ENCODE measurements around the gene TXLNG.
"Not testable (repeated sequence)": the region's sequence is repeated elsewhere in the genome, so short reads cannot be mapped to it uniquely, and the experiment has no call there.

The TXLNG gene

GRCh38 chrX:16839219-16839851 is 53.1 kb downstream of the TXLNG start:
- peaks cover 19% of the 10 kb centered on the region for H3K36me3 Mint-ChIP-seq (ENCODE audit: low read depth)
- DNase-seq (no peak), ATAC-seq (no peak)
- H3K4me1 Mint-ChIP-seq: peaks cover 13% of the 10 kb centered on the region
- H3K4me3 Mint-ChIP-seq: no peak overlapping the region
- no peaks in the 10 kb centered on the region for H3K9me3 Mint-ChIP-seq
- H3K27me3 Mint-ChIP-seq: no peaks in the 10 kb centered on the region
- peak overlapping the region; percentile 42 for H3K27ac Mint-ChIP-seq

- no peak overlapping the region for H3K27ac Mint-ChIP-seq
- ATAC-seq (no peak), DNase-seq (no peak)
- H3K4me1 Mint-ChIP-seq: peaks cover 13% of the 10 kb centered on the region
- H3K27me3 Mint-ChIP-seq: no peaks in the 10 kb centered on the region
- no peaks in the 10 kb centered on the region for H3K9me3 Mint-ChIP-seq
- peaks cover 23% of the 10 kb centered on the region for H3K36me3 Mint-ChIP-seq (ENCODE audit: low read depth)
- H3K4me3 Mint-ChIP-seq: no peak overlapping the region
These were observed 53.7 kb downstream of the TXLNG start for GRCh38 chrX:16839852-16840460.

- no peaks in the 10 kb centered on the region for H3K9me3 Mint-ChIP-seq
- H3K27ac Mint-ChIP-seq: peak overlapping the region; percentile 76
- H3K4me3 Mint-ChIP-seq: no peak overlapping the region
- DNase-seq: no peak
- peaks cover 28% of the 10 kb centered on the region for H3K36me3 Mint-ChIP-seq (ENCODE audit: low read depth)
- H3K4me1 Mint-ChIP-seq: peaks cover 13% of the 10 kb centered on the region
- ATAC-seq: no peak
- no peaks in the 10 kb centered on the region for H3K27me3 Mint-ChIP-seq
These were observed 56.4 kb downstream of the TXLNG start for GRCh38 chrX:16842684-16843083.

GRCh38 chrX:16843208-16843909 is 57.1 kb downstream of the TXLNG start:
- H3K27me3 Mint-ChIP-seq: no peaks in the 10 kb centered on the region
- peak overlapping the region; percentile 76 for H3K27ac Mint-ChIP-seq
- no peaks in the 10 kb centered on the region for H3K9me3 Mint-ChIP-seq
- peaks cover 28% of the 10 kb centered on the region for H3K36me3 Mint-ChIP-seq (ENCODE audit: low read depth)
- ATAC-seq: peak; percentile 46
- DNase-seq: no peak
- H3K4me3 Mint-ChIP-seq: no peak overlapping the region
- H3K4me1 Mint-ChIP-seq: peaks cover 15% of the 10 kb centered on the region

DNA sequence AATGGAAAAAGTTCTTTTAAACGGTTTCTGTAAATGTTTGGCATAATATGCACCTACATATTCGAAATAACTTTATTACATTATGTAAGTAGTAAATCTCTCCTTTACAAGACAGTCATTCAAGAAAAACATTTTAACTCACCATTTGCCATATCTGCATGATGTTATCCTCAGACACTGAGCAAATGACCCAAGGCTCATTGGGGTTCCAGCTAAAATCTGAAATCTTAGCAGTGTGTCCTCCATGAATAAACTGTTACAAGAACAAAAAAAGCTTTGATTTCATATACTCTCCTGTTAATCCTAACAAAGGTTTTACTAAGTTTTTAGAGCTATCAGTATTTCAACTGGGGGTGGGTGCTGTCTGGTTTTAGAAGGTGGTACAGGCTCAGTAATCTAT is 59.4 kb downstream of the TXLNG start:
- Mint-ChIP-seq H3K9me3 (no peaks in the 10 kb centered on the region), H3K36me3 (ENCODE audit: low read depth) (peaks cover 40% of the 10 kb centered on the region), H3K27ac (no peak overlapping the region), H3K4me1 (peaks cover 17% of the 10 kb centered on the region), H3K4me3 (no peak overlapping the region), H3K27me3 (no peaks in the 10 kb centered on the region)
- no peak for DNase-seq
- ATAC-seq: no peak

DNA sequence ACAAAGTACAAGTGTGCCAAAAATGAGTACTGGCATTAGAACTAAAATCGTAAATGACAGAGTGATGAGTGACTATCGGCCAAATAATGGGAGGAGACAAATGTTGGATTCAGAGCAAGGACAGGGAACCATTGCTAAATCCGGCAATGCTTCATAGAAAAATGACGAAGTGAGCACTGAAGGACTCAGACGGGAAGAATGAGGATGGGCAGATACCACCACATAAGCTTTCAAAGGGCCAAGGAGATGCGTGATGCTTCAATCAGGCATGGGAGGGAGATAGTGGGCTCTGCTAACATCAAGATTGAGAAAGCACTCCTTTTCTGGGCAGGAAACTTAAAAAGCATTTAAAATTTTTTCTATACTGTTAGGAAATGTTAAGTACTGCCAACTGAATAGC is 62.3 kb downstream of the TXLNG start:
- H3K36me3 Mint-ChIP-seq (ENCODE audit: low read depth): peaks cover 48% of the 10 kb centered on the region
- no peak for DNase-seq
- ATAC-seq: no peak
- H3K4me3 Mint-ChIP-seq: no peak overlapping the region
- H3K9me3 Mint-ChIP-seq: no peaks in the 10 kb centered on the region
- peaks cover 26% of the 10 kb centered on the region for H3K4me1 Mint-ChIP-seq
- H3K27me3 Mint-ChIP-seq: no peaks in the 10 kb centered on the region
- H3K27ac Mint-ChIP-seq: peak overlapping the region; percentile 14

DNA sequence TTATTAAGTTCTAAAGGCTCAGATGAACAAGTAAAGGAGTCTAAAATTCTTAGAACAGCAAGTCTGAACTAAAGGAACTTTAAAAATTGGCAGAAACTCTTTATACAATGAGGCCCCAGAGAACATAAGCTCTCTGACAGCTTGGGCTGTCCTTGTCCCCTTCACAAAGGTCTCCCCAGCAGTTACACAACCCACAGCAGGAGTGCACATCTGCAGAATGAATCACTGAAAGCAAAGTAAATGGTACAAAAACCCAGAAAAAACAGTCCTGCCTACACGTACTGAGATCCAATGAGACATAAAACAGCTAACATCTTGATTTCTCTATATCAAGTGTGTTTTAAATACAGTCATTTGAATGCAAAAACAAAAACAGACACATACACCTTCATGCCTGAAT is 65.2 kb downstream of the TXLNG start:
- peaks cover 59% of the 10 kb centered on the region for H3K36me3 Mint-ChIP-seq (ENCODE audit: low read depth)
- H3K27ac Mint-ChIP-seq: no peak overlapping the region
- ATAC-seq (no peak), DNase-seq (no peak)
- no peaks in the 10 kb centered on the region for H3K9me3 Mint-ChIP-seq
- no peak overlapping the region for H3K4me3 Mint-ChIP-seq
- H3K27me3 Mint-ChIP-seq: no peaks in the 10 kb centered on the region
- H3K4me1 Mint-ChIP-seq: peaks cover 49% of the 10 kb centered on the region

DNA sequence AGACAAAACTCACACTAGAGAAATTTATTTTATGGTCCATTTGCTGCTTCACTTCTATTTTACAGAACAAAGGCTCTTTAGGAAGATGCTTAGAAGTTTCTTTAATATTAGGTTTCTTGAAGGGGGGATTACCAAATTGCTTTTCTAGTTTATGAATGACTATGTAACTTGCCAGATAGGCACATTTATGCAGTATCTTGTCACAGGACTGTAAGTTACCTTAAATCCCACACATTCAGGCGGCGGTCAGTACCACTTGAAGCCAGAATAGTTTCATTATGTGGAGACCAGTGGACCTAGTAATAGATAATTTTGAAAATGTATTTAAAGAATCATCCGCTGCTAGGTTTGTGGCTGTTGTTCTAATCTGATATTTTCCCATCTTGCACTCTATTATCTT is 65.6 kb downstream of the TXLNG start:
- peaks cover 63% of the 10 kb centered on the region for H3K36me3 Mint-ChIP-seq (ENCODE audit: low read depth)
- ATAC-seq (no peak), DNase-seq (no peak)
- peak overlapping the region; percentile 54 for H3K27ac Mint-ChIP-seq
- H3K4me1 Mint-ChIP-seq: peaks cover 53% of the 10 kb centered on the region
- H3K27me3 Mint-ChIP-seq: no peaks in the 10 kb centered on the region
- H3K4me3 Mint-ChIP-seq: no peak overlapping the region
- no peaks in the 10 kb centered on the region for H3K9me3 Mint-ChIP-seq

DNA sequence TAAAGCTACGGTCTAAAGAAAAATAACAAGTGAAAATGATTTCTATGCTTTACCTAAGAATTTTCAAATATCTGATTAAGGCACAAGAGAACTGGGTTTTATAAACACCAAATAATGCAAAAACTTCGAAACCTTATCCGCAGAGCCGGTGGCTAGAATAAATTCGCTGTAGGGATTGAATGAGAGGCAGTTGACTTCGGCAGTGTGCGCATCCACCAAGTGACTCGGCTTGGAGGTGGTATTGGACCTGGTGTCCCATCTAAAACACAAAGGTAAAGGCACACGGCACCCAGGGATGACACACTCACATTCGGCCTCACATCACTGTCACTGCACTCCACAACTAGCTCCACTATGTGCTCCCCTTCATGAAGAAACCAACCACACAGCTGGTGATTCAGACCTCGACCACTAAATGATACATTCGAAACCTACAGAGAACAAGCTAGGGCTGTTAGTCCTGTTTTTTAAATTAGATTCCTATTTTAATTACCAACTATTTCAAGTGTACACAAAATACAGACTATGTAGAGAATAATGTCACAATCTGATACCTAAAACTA is 66.4 kb downstream of the TXLNG start:
- H3K27ac Mint-ChIP-seq: peak overlapping the region; percentile 62
- H3K9me3 Mint-ChIP-seq: no peaks in the 10 kb centered on the region
- no peak overlapping the region for H3K4me3 Mint-ChIP-seq
- ATAC-seq (peak; percentile 79), DNase-seq (no peak)
- no peaks in the 10 kb centered on the region for H3K27me3 Mint-ChIP-seq
- H3K36me3 Mint-ChIP-seq (ENCODE audit: low read depth): peaks cover 65% of the 10 kb centered on the region
- H3K4me1 Mint-ChIP-seq: peaks cover 59% of the 10 kb centered on the region

GRCh38 chrX:16853537-16853936 is 67.3 kb downstream of the TXLNG start:
- Mint-ChIP-seq H3K27me3 (no peaks in the 10 kb centered on the region), H3K4me1 (peaks cover 57% of the 10 kb centered on the region), H3K27ac (peak overlapping the region; percentile 27), H3K9me3 (no peaks in the 10 kb centered on the region), H3K36me3 (ENCODE audit: low read depth) (peaks cover 61% of the 10 kb centered on the region), H3K4me3 (no peak overlapping the region)
- no peak for DNase-seq
- ATAC-seq: no peak

DNA sequence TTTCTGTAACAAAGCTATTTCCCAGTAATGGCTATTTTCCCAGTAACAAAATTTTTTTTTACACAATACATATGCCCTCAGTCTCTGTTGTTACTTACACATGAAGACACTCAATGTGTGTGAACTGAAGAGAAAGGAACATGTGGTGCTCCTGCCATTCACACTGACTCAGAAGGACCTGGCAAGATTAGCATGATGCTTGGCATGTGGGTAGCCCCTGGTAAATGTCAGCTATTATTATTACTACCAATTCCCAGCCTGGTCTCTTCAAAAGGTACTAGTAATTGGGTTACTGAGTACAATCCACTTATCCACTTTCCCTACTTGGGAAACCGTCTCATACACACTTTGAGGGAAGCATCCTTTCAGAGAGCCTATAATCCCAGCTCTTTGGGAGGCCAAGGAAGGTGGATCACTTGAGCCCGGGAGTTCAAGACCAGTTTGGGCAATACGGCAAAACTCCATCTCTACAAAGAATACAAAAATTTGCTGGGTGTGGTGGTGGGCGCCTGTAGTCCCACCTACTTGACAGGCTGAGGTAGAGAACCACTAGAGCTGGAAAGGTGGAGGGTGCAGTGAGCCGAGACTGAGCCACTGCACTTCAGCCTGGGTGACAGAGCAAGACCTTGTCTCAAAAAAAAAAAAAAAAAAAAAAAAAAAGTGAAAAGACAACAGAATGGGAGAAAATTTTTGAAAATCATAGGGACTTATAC is 69.3 kb downstream of the TXLNG start:
- Mint-ChIP-seq H3K4me3 (peak overlapping the region; percentile 2), H3K27me3 (no peaks in the 10 kb centered on the region), H3K27ac (peak overlapping the region; percentile 68), H3K4me1 (peaks cover 71% of the 10 kb centered on the region), H3K9me3 (no peaks in the 10 kb centered on the region), H3K36me3 (ENCODE audit: low read depth) (peaks cover 63% of the 10 kb centered on the region)
- ATAC-seq (peak; percentile 37), DNase-seq (no peak)

GRCh38 chrX:16856076-16856404 is 69.8 kb downstream of the TXLNG start:
- ATAC-seq (peak; percentile 55), DNase-seq (peak; percentile 26)
- Mint-ChIP-seq H3K27ac (peak overlapping the region; percentile 68), H3K4me1 (peaks cover 71% of the 10 kb centered on the region), H3K36me3 (ENCODE audit: low read depth) (peaks cover 63% of the 10 kb centered on the region), H3K4me3 (peak overlapping the region; percentile 2)
- H3K27me3 Mint-ChIP-seq, H3K9me3 Mint-ChIP-seq: not testable (repeated sequence)

- Mint-ChIP-seq H3K4me3 (no peak overlapping the region), H3K27ac (no peak overlapping the region), H3K36me3 (ENCODE audit: low read depth) (peaks cover 57% of the 10 kb centered on the region), H3K27me3 (no peaks in the 10 kb centered on the region), H3K9me3 (no peaks in the 10 kb centered on the region), H3K4me1 (peaks cover 69% of the 10 kb centered on the region)
- no peak for ATAC-seq
- DNase-seq: no peak
These were observed 70.5 kb downstream of the TXLNG start for GRCh38 chrX:16856744-16857143.

- H3K36me3 Mint-ChIP-seq (ENCODE audit: low read depth): peaks cover 38% of the 10 kb centered on the region
- DNase-seq (no peak), ATAC-seq (no peak)
- no peaks in the 10 kb centered on the region for H3K27me3 Mint-ChIP-seq
- peaks cover 40% of the 10 kb centered on the region for H3K4me1 Mint-ChIP-seq
- no peak overlapping the region for H3K27ac Mint-ChIP-seq
- H3K4me3 Mint-ChIP-seq: no peak overlapping the region
- no peaks in the 10 kb centered on the region for H3K9me3 Mint-ChIP-seq
These were observed 76.6 kb downstream of the TXLNG start for GRCh38 chrX:16862829-16863228.
